GM12873 (cell line): ENCODE data around the gene CDX1.

ENCODE experiments used
- CTCF ChIP-seq: IDR thresholded peaks from 2 replicates; pipeline ENCODE4 v1.5.1; 2012; ENCODE audit warnings: low read depth, mild to moderate bottlenecking, moderate library complexity, low read length, control low read depth; ENCODE audit not compliant: insufficient read depth; ENCODE audit errors: missing control alignments

CDX1 gene

DNA sequence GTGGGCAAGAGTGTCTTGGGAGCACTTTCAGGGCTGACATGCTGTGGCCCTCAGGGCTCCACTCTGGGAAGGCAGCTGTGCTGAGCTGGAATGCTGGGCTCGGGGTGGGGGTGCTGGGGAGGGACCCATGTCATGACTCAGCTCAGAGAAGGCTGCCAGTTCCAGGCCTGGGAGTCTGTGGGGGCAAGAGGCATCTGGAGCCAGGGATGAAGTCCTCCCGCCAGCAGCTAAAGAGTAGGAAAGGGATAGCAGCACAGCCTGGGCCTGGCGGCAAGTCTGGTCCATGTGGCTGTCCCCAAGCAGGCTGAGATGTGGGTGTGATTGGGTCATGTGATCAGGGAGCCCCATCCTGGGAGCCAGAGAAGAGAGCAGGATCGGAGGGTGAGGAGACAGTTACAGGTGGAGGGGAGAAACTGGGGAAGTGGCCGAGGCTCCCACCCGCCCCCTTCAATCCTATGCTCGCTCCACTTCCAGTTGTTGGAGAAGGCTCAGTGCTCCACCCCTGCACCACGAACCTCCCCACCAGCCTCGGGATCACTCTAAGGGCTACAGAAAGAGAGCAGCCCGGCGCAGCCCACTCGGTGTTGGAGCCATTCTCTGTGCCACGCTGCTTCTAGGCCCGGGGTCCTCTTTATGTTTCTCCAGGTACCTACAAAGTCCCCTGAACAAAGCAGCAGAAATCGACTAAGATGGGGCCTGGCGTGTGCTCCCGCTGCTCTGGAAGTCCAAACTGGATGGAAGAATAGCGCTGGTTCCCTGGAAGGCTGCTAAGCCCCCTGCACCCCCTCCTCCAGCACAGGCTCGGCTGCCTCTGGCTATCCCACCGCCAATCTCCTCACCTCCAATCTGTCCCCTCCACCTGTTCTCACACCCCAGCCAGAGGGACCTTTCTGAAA lies 23.0 kb upstream of the CDX1 start:
- TF ChIP-seq CTCF = no peak

DNA sequence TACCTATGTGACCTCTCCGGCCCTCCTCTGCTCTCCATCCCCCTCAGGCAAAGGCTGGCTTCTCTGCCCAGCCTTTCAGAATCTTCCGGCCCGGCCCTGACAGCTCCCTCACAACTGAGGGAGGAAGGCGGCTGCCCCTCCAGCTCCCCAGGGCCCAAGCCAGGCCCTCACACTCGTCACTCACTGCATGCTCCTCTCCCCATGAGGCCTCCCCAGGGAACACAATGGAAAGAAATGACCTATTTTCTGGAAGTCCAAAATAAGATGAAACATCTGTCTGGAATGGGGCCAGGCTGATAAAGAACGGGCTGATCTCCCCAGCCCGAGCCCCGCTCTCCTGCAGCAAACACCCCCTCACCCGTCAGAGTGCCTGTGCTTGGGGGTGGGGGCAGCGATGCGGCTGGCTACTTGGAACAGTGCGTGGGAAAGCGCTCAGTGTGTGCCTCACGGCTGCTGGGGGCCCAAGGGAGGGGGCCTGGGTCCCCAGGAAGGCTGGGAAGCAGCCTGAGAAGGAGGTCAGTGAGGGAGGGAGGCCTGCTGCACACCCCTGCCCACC lies 22.3 kb upstream of the CDX1 start:
- TF ChIP-seq CTCF = no peak

- TF ChIP-seq CTCF = no peak
These were observed 21.7 kb upstream of the CDX1 start for GRCh38 chr5:150144879-150145278.

GRCh38 chr5:150146235-150146634 lies 20.3 kb upstream of the CDX1 start:
- no peak for TF ChIP-seq CTCF

- TF ChIP-seq CTCF = no peak
These were observed 19.5 kb upstream of the CDX1 start for GRCh38 chr5:150146862-150147601.

DNA sequence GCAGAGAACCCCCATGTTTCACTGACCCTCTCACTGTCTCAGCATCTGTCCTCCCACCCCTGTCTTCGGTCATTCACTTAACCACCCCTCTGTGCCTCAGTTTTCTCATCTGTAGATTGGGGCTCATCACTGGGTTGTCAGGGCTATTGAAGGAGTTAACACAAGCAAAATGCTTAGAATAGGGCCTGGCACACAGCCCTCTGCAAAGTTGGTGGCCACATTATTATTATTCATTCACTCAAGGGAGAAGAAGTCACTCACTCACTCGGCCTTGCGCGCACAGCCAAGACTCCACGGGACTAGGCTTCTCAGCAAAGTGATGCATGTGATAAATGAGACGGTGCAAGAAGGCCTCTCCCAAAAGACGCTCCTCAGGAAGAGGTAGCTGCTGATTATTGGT lies 18.9 kb upstream of the CDX1 start:
- TF ChIP-seq CTCF = no peak
